ENCODE measurements around the gene SPATA20. TPM values are rescaled to one million over a fixed set of nuclear protein-coding genes. Genes with fewer than 3 reads are reported as not detected.

Gene SPATA20
- total RNA-seq, 1 donor from 2014 or later: 25.8 TPM

DNA sequence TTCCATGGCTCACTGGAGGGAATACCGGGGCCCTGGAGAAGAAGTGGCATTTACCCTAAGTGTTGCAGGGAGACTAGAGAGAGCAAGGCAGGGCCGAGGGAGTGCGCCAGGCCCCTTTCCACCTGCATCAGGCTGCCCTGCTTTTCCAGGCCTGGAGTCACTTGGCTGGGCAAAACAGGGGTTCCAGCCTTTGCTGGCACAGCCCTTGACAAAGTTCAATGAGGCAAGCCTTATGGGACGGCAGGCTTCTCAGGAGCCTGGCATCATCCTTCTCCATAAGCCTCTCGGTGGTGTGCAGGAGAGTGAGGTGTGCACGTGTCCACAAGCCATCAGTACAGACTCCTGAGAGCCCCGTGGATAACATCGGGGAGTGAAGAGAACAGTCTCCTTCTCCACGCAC, 40.6 kb downstream of the SPATA20 start:
- no peak overlapping the region for H3K4me3 Mint-ChIP-seq
- H3K9me3 Mint-ChIP-seq: no peaks in the 10 kb centered on the region
- H3K27ac Mint-ChIP-seq (ENCODE audit: unreplicated experiment): no peak overlapping the region
- TF ChIP-seq CTCF (conservative IDR thresholded peaks at IDR 0.05): no peak
- peaks cover 31% of the 10 kb centered on the region for H3K4me1 Mint-ChIP-seq
- no peak for DNase-seq (ENCODE audit: low read depth, low spot score)
- H3K36me3 Mint-ChIP-seq (ENCODE audit: low read depth): no peaks in the 10 kb centered on the region
- H3K27me3 Mint-ChIP-seq (ENCODE audit: low read depth): peaks cover 2% of the 10 kb centered on the region

DNA sequence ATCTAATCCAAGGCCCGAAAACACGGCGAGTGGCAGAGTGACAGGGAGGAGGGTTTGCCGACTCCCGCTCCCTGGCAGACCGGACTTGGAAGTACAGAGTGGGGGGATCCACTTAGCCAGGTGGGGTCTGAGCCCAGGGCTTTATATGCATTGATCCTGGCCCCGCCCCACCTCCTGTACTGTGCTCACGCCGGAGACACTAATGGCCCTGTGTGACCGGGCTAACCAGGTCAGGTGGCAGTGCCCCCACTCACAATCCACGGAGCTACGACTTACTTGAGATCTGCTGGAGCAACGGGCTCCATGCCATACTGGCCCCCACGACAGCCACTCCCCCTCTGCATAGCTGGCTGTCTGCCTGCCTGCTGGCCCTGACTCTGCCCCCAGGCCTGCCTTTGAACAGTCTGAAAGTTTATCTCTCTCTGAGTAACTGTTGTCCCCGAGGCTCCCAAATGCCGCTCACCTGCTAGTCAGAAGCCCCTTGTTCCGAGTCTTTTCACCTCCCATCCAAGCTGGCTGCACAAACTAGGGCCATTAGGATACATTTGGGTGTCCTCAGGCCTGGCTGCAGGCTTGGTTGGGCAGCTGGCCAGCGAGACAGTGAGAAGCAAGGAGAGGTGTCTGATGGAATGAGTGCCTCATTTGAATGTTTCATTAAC, 41.5 kb downstream of the SPATA20 start:
- Mint-ChIP-seq H3K36me3 (ENCODE audit: low read depth) (no peaks in the 10 kb centered on the region), H3K27ac (ENCODE audit: unreplicated experiment) (peak overlapping the region; percentile 19), H3K4me1 (peaks cover 39% of the 10 kb centered on the region), H3K27me3 (ENCODE audit: low read depth) (peaks cover 2% of the 10 kb centered on the region), H3K9me3 (no peaks in the 10 kb centered on the region), H3K4me3 (no peak overlapping the region)
- TF ChIP-seq CTCF (conservative IDR thresholded peaks at IDR 0.05): no peak
- DNase-seq (ENCODE audit: low read depth, low spot score): no peak

DNA sequence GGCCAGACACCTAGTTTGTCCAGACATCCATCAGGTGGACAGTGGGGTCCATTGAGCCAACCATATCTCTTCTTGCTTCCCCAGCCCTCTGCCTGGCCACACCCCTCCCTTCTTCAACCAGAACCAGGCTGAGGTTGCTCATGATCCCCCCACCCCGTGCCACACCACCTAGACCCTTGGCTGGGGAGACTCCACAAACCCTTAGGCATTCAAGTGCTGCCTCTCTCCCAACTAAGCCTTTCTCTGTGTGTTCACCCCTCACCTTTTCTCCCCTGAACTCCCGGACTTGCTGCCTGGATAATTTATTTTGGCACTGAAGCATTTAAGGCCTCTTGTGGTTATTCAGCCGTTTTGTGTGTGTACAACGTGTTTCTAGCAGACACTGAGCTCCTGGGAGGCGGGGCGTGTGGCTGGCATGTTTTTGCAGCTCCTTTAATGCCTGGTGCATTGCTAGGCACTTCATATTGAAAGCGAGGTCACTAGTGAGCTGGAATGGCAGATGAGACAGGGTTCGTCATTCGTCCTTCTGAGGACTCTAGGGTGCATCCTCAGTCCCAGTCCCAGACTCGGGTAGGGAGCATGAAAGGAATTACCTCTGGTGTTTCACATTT, 42.2 kb downstream of the SPATA20 start:
- H3K4me1 Mint-ChIP-seq: peaks cover 39% of the 10 kb centered on the region
- peaks cover 2% of the 10 kb centered on the region for H3K27me3 Mint-ChIP-seq (ENCODE audit: low read depth)
- no peaks in the 10 kb centered on the region for H3K9me3 Mint-ChIP-seq
- H3K36me3 Mint-ChIP-seq (ENCODE audit: low read depth): no peaks in the 10 kb centered on the region
- DNase-seq (ENCODE audit: low read depth, low spot score): no peak
- TF ChIP-seq CTCF (conservative IDR thresholded peaks at IDR 0.05): no peak
- H3K4me3 Mint-ChIP-seq: no peak overlapping the region
- peak overlapping the region; percentile 57 for H3K27ac Mint-ChIP-seq (ENCODE audit: unreplicated experiment)

DNA sequence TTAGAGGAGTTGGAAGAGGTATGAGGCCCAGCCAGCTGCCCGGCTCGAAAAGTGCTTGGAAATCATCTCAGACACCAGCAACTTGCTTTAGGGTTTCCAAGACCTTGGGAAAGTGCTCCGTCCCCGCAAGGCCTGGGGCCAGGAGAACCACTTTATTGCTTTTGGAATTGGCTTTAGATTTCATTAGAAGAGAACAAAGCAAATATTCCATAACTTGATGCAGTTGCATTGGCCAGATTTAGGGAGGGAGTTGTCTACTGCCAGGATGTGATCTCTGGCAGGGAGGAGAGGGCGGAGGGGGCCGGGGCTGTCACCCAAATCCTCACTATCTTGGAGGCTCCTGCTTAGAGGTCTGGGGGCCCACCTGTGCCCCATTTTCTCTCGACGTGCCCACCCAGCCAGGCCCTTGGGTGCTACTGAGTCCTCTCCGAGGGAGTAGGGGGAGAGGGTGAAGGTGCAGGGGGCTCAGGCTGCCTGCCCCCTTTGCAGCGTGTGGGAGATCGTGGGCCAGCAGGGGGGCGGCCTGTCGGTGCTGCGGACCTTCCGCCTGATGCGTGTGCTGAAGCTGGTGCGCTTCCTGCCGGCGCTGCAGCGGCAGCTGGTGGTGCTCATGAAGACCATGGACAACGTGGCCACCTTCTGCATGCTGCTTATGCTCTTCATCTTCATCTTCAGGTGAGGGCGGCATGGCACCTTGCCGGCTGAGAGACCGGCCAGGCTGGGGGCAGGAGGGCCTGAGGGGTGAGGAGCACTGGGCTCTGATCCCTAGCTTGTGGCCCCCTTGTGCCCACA, 44.2 kb downstream of the SPATA20 start:
- Mint-ChIP-seq H3K27ac (ENCODE audit: unreplicated experiment) (no peak overlapping the region), H3K36me3 (ENCODE audit: low read depth) (no peaks in the 10 kb centered on the region), H3K4me3 (no peak overlapping the region), H3K27me3 (ENCODE audit: low read depth) (peaks cover 2% of the 10 kb centered on the region), H3K9me3 (no peaks in the 10 kb centered on the region), H3K4me1 (peaks cover 36% of the 10 kb centered on the region)
- TF ChIP-seq CTCF (conservative IDR thresholded peaks at IDR 0.05): no peak
- no peak for DNase-seq (ENCODE audit: low read depth, low spot score)

- Mint-ChIP-seq H3K4me1 (peaks cover 31% of the 10 kb centered on the region), H3K27ac (ENCODE audit: unreplicated experiment) (no peak overlapping the region), H3K36me3 (ENCODE audit: low read depth) (no peaks in the 10 kb centered on the region), H3K27me3 (ENCODE audit: low read depth) (peaks cover 2% of the 10 kb centered on the region), H3K4me3 (no peak overlapping the region), H3K9me3 (no peaks in the 10 kb centered on the region)
- DNase-seq (ENCODE audit: low read depth, low spot score): peak; percentile 45
- TF ChIP-seq CTCF (conservative IDR thresholded peaks at IDR 0.05): no peak
Observed at GRCh38 chr17:50593321-50593720, 46.3 kb downstream of the SPATA20 start.

All from neural crest cell (in vitro differentiated cells).